GM21528 (cell line): Measurements from ENCODE around the gene PPP2R2B.

Source experiments
- ATAC-seq: cut with Tn5 transposase; IDR thresholded peaks from one replicate; pipeline ENCODE4 v1.9.1; 2021; ENCODE audit warnings: mild to moderate bottlenecking, moderate library complexity; ENCODE audit not compliant: unreplicated experiment, low FRiP score

PPP2R2B gene

DNA sequence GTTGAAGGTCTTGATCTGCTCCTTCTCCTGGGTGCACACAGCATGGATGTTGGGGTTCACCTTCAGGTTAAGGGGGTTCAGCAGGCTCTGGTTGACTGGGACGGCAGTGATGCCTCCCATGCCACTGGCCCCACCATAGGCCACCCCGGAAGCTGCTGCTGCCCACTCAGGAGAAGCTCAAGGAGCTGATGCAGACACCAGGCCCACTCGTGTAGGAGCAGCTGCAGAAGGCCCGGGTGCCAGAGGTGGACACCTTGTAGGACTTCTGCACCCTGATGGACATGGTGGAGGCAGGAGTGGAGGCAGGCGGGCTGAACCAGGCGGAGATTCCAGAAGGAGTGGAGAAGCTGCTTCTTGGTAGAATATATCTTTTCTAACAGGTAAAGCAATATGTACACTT, 171.2 kb downstream of the PPP2R2B start:
- no peak for ATAC-seq

DNA sequence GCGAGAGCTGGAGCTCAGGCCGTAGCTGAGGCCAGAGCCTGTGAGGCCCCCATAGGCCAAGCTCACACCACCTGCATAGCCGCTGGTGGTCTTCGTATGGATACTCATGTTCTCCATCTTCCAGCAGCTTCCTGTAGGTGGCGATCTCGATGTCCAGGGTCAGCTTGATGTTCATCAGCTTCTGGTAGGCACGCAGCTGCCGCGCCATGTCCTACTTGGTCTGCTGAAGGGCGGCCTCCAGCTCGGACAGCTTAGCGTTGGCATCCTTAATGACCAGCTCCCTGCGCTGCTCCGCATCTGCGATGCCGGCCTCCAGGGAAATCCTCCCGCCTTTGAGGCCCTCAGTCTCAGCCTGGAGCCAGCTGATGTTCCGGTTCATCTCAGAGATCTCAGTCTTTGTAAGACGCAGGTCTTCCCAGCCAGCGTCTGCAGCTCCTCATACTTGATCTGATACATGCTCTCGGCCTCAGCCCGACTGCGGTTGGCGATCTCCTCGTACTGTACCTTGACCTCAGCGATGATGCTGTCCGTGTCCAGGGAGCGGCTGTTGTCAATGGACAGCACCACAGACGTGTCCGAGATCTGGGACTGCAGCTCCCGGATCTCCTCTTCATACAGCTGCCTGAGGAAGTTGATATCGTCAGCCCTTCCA, 172.1 kb downstream of the PPP2R2B start:
- ATAC-seq: no peak

DNA sequence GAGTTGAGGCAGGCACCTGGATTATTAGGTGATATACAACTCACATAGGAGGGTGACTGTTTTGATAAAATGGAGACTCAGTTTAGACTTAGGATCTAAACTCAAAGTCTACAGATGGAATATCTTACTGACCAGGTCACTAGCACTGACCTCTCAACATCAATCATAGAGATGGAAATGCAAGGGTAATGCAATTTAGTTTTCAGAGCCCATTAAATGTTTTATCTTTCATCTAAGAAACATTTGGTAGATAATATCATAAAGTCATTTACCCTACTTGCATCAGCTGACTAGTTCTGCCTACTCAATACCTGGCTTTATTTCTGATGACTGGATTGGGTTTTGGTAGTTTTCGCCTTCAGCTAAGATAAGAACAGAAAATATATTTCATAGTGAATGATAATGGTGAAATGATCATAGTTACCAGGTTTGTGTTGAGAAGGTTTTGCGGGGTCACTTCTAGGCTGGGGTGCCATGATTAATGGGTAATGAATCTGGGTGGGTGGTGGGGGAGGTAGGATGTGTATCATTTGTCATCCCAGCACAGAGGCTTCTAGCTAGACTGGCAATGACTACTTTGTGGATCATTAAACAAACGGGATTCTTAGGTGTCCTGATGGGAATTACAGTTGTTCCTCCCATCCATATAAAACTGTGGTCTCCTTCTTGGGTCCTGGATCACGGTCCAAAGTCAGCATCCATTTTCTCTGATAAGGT, 173.4 kb downstream of the PPP2R2B start:
- ATAC-seq: no peak

DNA sequence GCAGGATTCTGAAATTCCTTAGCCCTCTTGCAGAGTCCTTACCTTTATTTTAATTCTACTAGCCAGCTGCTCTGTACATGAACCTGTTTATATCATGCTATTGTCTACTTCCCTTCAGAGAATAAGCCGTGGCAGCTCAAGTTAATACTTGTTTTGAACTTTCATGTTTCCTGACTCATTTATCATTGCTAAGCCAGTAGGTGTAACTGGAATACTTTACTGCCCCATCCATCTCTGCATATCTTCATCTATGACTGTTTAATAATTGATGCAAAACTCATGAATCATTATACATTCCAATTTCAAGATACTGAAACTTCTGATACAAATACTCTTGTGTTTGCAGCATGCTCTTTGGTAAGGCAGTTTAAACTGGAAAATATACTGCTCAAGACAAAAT, 174.7 kb downstream of the PPP2R2B start:
- no peak for ATAC-seq

DNA sequence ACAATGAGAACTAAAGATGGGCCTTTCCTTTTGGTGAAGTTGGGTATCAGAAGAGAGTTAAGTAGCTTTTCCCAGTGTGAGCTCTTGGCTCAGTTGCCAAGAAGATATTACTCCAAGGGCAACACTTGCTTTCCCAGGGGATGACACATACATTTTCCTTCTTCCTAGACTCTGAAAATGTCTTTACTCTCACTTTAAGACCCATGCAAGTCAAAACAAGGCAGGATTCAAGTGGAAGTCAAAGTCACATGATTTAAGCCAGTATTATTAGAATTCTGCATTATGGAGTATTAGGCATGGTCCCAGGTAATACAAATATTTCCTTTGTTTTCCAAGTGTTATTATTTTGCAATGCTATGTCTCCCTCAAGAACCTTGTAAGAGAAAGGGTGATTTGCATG, 175.1 kb downstream of the PPP2R2B start:
- ATAC-seq: no peak

DNA sequence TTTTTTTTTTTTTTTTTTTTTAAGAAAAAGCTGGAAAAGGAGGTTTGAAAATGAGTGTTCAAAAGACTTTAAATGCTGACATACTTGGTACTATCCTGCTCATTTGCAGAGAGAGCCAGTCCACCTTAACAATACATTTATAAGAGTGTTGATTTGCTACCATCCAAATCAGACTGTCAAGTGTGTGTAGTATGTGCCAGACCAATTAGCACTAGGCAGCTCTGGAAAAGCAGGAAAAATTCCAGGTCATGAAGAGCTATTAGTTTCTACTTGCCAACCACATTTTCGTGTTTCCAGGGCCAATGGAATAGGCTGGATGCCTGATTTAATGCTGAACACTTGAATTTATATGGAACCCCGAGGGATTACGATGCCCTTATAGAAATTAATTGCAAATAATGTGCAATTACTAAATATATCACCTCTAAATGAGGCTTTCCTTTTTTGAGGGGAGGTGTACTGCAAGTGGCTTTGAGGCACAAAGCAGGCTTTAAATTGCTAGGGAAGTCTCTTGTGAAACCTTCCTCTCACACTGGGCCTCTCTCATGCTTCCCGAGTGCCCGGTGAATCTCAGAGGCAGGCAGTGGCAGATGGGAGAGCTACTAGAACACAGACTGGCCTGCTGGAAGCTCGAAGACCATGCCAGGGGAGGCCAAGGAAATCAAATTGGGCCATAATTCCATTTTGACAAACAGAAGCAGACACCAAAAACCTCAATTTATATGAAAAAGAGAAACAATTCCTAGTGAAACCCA, 178.7 kb downstream of the PPP2R2B start:
- ATAC-seq: no peak

DNA sequence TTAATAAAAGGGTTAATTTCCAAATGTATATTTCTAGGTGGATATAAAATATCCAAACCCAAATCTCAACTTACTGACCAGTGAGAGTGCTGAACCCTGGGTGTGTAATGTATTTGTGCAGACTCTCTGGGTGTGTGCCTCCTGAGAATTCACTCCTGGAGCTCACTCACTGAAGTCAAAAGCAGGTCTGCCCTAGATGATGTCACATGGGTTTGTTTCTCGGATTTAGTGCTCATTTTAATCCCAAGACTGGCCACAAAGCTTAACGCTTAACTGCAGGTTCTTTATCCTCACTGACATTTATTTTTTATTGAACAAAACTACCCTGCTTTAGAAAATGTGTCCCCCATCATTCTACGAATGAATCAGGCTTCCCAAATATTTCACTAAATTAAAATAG, 179.4 kb downstream of the PPP2R2B start:
- ATAC-seq: no peak

DNA sequence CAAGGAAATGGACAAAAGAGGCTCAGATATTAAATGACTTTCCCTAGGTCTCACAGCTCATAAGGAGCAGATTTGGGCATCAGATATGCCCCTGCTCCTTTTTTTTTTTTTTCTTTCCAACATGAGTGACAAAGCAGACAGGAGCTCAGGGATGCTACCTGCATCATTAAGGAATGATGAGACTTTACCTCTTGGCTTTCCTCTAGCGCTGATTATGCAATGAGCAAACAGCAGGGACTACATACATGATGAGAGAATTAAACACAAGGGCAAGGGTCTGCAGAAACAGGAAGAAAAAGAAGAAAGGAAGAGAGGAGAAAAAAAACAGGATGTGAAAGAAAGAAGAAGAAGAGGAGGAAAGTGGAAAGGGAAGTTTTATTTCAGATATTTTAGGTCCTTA, 179.9 kb downstream of the PPP2R2B start:
- ATAC-seq: no peak

DNA sequence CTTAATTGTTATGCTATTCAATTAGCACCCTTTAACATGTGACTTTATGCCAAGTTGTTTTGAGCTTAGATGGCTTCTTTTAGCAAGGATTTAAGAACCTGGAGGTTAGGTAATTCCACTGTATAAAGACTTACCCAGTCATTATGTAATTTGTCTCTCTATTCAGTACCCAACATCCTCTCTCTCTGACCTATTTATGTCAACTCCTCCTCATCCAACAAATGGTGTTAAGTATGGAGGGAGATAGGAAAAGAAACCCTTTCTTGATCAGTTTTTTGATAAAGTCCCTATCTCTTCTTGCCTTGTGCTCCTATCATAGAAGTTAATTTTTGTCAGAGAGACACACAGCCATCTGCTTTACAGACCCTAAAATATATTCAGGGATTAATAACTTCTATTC, 181.3 kb downstream of the PPP2R2B start:
- ATAC-seq: no peak

DNA sequence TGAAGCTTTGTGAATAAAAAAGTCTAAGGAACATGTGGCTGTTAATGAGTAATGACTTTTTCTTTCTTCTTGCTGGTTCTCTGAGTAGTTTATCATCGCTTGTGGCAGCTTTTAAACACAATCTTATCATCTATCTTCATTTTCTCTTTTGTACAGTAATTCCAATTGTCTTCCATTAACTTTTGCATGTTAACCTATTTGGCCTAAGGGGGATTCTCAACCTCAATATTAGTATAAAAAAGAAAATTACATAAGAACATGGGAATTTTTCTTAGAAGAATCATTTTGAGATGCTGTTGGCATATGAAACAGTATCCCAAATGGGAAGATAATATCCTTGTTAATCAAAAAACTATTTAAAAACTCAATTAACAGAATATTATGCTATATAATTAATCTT, 182.9 kb downstream of the PPP2R2B start:
- no peak for ATAC-seq

DNA sequence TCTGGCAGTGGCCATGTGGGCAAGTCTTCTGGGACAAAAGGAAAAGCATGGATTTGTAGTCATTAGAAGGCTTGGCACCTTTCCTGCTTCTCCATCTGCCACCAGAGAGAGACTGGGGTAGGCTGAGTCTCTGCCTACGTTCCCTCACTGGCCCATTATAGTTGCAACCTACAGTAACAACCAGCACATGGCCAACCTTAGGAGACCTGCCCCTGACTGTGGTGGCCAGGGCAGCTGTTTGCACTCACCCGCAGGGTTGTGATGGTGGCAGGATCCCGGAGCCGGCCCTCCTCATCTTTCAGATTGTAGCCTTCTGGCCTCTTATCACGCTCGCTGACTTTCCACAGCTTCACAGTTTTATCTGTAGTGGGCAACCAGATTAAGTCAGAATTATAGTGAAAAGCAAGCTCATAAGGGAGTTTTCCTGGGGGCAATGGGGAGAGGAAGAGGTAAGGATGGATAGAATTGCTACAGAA, 187.6 kb downstream of the PPP2R2B start:
- no peak for ATAC-seq

DNA sequence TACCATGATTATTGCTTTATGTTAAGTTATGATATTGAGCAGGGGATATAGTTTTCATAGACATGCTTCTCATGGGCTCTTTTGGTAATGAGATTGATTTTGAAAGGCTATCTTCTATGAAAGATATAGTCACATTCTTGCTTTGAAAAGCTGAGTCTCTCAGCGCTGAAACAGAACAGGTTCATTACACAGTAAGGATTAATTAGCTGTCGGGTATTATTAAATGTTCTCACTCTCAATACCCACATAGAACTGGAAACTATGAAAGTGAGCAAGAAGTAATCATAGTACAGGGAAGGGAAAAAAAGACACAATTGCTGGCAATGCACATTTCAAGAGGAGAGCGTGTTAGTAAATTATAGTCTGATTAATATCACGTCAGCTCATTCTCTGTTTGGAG, 190.9 kb downstream of the PPP2R2B start:
- ATAC-seq: no peak

DNA sequence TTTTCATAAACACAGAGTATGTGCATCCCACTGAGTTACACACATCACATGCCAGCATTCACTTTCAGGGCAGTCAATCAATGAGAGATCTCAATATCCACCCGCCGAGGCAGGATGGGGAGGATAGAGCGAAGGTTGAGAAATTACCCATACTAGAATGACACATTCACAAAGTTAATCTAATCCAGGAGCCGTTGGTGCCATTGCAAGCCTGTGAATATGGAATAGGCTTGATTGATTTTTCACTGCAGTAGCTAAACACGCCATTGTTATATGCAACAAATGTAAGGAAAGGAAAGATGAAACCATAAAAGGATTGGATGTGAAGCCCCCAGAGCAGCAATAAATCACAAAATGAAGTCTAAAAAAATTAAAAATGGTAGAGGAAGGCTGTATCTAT, 194.7 kb downstream of the PPP2R2B start:
- no peak for ATAC-seq

DNA sequence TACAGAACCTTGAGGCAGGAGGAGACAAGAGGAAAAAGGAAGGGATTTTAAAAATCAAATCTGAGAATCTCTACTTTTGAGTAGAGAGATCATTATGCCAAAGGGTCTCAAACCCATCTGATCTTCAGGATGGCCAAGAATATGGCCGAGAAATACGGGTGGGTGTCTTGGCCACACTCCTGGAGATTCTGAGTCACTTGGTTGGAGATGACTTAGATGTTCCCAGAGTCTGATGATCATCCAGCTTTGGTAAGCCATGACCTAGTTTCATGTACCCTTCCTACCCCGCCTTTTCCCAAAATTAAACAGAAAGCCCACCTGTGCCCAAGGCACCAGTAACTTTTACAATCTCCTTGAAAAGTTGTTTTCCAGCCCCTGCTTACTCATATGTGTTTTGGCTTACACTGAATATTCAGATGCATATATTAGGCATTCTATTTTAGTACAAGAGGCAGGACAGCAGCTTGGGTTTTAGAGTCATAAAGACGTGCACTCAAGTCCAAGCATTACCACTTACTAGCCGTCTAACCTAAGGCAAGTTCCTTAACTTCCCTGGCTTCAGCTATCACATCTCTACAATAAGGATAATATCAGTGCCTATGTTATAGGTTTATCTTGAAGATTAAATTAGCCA, 195.5 kb downstream of the PPP2R2B start:
- ATAC-seq: no peak

DNA sequence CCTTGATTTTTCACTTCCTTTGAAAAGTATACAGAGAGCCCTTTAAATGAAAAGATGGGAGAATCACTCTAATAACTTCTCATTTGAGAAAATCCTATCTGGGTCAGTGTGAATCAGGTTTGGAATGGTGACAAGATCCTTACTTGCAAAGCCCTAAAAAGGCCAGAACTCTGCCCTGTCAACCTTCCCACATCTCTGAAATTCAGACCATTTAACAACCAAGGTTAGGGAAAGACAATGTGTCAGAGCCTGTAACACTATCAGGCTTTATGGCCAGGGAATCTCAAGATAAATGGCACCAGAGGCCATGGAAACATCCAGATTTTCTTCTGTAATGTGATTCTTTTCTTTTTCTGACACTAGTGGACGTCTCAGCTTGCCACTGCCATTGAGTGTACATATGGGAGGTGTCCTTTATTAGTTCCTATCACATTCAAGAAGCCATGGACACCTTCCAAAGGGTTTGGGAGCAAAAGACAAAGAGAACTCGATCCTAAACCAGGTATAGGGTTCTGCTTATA, 196.9 kb downstream of the PPP2R2B start:
- ATAC-seq: no peak

DNA sequence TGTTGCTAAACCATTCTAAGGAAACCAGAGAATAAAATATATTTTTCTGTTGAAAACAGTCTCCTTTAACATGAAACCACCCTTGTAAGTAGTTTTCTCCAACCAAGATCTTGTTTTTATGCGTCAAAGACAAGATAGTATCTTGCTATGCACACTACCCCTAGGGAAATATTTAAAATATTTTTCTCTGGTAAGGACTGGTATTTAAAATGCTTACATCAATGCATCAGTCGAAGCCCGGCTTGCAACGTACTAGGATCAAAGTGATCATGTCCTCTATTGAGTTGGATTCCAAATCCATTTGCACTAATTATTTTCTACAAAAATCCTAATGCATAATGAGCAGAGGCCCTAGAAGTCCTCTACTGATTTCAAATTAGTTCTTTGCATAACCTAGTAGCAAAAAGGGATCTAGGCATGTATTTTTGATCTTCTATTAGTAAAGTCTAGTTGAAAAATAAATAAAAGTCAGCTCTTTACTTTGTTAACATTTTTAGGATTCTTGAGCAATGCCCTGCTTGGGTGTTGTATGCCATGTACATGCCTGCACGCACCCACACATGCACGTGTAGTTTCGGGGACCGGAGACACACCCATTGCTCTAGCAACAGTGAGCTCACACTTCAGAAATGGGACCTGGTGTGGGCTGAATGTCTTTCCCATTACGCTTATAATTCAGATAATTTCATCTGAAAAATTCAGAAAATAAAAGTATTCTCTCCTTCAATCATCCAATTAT, 197.5 kb downstream of the PPP2R2B start:
- ATAC-seq: no peak

DNA sequence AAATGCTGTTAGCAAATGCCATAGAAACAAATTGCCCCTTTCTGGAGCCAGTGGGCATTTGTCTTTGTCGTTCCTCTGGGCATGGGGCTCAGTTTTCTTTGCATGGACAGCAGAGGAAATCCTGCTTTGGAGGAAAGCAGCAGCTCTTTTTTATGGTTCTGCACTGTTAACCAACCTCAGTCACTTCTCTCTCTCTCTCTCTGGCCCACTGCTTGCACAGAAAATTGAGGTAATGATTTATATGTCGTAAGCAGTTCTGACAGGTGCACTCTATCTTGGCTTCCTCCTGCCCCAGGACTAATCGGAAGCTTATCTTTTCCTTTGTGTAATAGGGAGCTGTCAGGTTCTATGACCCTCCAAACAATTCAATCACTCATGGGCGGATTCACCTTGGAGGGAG, 202.9 kb downstream of the PPP2R2B start:
- no peak for ATAC-seq

DNA sequence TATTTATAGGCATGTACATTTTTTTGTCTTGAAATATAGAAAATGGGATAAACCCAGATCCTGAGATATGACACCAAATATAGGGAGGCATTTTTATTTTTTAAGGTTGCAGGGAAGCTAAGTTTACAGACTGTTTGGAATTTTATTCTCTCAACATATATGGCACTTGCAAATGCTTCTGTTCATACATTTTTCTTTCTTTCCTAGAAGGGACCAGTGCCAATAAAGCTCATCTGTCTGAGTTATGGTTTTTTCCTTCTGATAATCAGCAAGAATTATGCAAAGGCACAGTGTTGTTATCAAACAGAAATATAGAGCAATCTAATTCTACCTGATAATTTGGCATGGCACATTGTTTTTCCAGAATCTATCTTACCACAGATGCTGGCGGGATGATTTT, 205.7 kb downstream of the PPP2R2B start:
- ATAC-seq: no peak

DNA sequence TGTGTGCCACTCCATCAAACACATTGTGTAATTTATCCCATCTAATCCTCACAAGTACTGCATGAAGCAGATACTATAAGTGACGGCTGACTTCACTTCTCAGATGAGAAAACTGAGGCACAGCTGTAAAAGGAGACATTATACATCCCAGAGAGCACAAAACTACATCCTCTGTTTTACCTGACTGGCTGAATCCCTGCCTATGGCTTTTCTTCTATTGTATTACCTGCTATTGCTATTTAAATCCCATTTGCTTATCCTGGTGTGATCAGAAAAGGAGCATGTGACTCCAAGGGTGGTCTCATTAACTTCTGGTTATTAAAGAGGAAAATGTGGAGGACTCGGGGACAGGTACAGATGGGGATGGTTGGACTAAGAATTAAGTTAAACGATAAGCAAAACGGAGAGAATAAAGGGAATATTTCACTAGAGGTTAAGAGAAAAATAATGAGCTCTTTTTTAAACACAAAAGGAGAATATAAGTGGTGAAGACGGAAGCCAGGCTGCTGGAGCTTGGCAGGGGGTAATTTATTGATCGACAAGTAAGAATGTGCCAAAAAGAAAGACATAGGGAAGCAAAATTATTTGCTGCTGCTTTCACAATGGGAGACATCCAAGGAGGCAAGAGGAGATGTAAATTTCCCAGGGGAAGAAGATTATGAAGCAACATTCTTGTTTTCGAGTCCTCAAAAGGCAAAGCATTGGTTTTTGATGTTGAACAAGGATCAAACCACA, 206.8 kb downstream of the PPP2R2B start:
- no peak for ATAC-seq

DNA sequence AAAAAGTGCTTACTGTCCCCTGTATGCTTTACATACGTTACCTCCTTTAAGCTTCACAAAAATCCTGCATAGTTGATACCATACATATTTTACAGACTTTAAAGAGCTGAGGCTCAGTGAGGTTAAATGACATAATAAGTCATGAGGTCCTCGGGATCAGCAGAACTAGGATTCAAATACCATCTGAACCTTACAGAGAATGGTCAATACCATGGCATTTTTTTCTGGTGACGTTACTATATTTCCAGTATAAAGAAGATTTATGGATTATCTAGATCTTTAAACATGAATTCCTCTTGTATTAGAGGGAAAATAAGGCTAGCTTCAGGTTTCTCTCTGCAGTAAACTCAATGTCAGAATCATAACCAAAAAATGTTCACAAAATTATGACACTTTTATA, 208.9 kb downstream of the PPP2R2B start:
- no peak for ATAC-seq
